Stimulated activated CD4-positive, alpha-beta T cell treated with anti-CD3 and anti-CD28 coated beads, Interleukin-1b, Interleukin-23, amount 100 ng/mL, for 1 hour (primary cell): ENCODE measurements around the gene DNAJC9.

ENCODE experiments used
- DNase-seq, 2 donors: peaks; one replicate each; pipeline ENCODE4 v3.0.0-alpha.2; 2020; ENCODE audit warnings: low read depth in 2 of 2

The DNAJC9 gene

DNA sequence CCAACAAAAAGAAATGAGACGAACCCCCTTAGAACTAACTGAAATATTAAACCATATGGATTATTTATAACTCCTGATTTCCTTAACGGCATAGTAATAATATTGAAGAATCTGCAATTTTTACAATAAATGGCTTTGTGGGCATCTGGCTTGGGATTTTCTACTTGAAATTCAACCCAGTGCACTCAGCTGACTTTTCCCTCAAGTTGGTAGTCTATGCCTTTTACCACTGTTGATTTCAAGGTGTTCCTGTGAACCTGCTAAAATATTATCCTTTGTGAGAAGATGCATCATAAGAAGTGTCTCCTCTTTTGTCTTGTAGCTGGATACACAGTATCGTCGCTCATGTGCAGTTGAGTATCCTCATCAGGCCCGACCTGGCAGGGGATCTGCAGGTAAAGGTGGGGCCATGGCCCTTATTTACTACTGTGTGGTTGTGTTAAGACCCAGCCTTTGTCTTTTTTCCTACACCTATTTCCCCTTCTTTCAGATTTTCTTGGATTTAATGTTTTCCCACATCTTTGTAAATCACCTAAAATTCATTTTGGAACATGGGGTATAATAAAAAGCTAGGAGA, 8.0 kb downstream of the DNAJC9 start:
- DNase-seq = no peak

DNA sequence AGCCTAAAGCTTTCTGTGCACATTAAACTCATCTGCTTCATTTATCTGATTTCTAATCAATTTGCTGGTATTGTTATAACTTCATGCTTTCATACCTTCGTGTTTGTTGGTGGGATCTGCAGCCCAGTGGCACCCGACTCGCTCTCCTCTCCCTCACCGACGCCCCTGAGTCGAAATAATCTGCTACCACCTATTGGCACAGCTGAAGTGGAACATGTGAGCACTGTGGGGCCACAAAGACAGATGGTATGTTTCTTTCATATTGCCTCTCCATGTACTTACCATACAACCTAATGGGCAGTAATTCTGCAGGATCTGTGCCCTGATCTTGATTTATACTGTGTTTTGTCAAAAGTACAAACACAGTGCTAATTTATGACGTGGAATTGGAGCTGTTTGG, 12.4 kb downstream of the DNAJC9 start:
- no peak for DNase-seq

DNA sequence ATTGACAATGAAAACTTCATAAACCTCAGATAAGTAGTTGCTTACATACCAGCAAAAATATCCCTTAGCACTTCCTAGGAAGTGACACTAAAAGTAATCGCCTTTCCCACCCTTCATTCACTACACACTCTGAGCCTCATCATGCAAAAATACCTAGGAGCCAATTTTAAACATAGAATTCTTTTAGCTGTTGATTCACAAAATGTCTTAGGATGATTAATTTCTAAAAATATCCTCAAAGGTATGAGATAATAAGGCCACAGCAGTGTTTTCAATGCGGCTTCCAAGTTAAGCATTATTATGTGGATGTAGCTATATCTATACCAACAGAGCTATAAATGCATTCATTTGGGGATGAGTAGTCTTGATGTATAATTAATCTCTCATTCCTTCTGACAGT, 13.2 kb downstream of the DNAJC9 start:
- no peak for DNase-seq

DNA sequence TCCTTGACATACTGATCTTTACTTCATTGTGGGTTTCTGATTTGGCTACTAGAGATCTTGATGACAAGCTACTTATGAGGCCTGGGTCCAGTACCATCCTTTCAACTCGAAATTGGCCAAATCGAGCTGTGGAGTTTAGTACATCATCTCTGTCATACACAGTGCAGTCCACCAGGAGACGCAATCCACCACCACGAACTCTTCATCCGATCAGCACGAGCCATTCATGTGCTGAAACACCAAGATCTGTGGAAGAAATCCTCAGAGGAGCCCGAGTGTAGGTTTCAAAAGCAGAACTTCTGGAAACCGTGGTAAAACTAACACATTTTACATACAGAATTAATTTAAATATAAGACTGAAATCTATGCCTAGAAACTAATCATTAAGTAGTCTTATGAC, 14.2 kb downstream of the DNAJC9 start:
- no peak for DNase-seq

DNA sequence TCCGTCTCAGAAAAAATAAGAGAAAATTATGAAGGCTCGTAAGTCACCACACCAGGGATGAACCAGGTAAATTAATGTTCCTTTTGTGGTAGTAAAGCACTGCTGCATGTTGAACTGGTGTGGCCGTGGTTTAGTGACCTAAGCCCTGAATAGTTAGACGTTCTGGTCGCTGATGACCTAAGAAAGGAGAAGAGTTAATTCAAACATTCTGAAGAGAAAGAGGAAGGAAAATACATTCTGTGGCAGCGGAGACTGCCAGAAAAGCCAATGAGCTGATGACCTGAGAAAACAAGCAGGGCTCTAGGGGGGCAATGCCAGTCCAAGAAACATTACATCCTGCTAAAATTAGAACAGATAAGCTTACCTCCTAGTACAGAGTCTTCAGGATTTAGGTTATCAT, 17.5 kb downstream of the DNAJC9 start:
- no peak for DNase-seq

DNA sequence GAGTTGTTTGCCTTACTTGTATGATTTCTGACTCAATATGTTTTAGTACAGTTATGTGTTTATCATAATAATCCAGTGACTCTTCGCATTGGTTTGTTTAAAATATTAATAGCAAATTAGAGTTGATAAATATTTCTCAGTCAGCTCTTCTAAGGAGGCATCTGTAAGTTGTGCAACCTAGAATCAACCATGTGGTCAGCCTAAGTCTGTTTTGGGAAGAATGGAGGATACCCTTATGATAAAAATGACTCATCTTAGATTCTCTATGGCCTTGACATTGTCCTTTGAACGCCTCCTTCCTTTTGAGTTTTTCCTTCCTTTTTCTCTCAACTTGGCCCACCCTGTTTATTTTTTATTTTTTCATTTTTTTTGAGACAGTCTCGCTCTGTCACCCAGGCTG, 18.8 kb downstream of the DNAJC9 start:
- no peak for DNase-seq

DNA sequence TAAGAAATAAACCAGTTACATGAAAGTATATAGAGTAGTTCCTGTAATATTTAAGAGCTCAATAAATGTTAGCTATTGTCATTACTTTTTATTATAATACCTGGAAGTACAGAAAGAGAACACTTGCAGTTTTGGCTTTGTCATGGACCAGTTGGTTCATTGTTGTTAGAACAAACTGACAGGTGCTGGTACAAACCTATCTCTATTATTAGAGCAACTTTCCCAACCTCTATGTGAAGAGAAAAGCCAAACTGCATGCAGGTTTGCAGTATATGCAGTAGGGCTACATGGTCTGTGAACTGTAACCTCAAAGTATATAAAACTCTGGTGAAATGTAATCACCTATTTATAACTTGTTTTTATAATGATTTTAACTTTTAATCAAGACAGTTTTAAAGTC, 20.4 kb downstream of the DNAJC9 start:
- no peak for DNase-seq

DNA sequence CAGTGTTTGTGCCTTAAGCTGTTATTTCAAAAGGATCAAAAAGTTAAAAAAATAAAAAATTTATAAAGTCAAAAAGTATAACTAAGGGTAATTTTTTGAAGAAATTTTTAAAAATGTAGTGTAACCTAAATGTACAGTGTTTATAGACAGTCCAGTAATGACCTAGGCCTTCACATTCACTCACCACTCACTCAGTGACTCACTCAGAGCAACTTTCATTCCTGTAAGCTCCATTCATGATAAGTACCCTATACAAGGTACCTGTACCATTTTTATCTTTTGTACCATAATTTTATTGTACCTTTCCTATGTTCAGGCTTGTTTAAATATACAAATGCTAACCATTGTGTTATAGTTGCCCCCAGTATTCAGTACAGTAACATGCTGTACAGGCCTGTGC, 21.5 kb downstream of the DNAJC9 start:
- DNase-seq = no peak

DNA sequence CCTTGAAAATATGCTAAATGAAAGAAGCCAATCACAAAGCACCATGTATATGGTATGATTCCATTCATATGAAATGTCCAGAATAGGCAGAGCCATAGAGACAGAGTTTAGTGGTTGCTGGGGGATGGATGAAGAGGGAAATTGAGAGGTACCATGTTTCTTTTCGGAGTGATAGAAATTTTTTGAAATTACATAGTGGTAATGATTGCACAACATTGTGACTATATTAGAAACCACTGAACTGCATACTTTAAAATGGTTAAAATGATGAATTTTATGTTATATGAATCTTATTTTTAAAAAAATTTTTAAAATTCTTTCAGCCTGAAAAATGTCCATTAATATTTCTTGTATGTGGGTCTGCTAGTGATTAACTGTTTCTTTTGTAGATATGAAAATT, 26.1 kb downstream of the DNAJC9 start:
- no peak for DNase-seq

DNA sequence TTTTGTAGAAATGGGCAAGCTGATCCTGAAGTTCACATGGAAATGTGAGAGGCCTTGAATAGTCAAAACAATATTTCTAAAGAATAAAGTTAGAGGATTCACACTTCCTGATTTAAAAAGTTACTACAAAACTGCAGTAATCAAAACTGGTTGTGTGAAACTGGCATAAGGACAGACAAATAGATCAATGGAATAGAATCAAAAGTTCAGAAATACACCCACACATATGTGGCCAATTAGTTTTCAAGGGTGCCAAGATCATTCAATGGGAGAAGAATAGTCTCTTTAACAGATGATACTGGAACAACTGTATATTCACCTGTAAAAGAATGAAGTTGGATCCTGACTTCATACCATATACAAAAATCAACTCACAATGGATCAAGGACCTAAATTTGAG, 27.7 kb downstream of the DNAJC9 start:
- no peak for DNase-seq

DNA sequence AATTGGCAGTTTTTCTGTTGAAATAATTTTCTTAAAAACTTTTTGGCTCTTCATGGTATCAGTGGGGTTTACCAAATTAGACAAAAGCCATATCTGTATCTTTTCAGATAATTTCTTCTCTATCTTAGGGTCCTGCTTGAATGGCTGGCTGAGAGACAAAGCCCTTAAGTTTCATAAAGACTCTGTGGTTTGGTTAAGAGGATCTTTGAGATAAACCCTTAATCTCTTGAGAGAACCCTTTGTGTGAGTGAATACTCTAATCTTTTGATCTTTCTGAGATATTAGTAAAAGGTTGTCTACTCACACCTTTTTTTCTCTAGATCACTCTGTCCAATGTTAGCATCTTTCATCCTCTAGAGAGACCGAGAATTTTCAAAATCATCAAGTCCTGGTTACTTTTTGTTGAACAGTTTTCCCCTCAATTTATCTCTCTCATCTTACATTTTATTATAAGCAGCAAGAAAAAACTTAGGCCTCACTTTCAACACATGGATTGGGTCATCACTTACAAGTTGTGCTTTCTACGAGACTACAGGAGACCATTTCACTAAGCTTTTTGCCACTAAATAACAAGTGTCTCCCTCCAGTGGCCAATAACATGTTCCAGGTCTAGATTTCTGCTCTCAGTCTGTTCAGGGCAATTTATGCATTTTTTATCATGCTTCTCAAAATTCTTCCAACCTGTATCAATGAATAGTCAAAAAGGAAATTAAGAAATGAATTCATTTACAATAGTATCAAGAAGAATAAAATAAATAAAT, 28.4 kb downstream of the DNAJC9 start:
- no peak for DNase-seq

DNA sequence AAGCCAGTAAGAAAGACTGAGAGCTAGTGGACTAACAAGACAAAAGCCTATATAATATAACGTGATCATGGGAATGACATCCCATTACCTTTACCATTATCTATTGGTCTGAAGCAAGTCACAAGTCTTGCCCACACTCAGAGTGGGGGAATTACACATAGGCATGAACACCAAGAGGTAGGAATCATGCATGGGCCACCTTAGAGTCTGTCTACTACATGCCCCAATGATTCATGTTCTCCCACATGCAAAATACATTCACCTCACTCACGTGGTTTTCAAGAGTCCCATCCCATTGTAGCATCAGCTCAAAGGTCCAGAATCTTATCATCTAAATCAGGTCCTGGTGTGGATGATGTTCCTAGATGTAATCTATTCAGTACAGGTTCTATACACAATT, 29.4 kb downstream of the DNAJC9 start:
- DNase-seq = no peak

DNA sequence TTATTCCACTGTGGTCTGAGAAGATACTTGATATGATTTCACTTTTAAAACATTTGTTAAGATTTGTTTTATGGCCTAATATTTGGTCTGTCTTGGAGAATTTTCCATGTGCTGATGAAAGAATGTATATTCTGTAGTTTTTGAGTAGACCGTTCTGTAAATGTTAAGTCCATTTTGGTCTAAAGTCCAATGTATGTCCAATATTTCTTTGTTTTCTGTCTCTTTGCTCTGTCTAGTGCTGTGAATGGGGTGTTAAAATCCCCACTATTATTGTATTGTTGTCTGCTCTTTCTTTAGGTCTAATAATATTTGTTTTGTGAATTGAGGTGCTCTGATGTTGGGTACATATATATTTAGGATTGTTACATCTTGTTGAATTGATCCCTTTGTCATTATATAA, 31.3 kb downstream of the DNAJC9 start:
- no peak for DNase-seq

DNA sequence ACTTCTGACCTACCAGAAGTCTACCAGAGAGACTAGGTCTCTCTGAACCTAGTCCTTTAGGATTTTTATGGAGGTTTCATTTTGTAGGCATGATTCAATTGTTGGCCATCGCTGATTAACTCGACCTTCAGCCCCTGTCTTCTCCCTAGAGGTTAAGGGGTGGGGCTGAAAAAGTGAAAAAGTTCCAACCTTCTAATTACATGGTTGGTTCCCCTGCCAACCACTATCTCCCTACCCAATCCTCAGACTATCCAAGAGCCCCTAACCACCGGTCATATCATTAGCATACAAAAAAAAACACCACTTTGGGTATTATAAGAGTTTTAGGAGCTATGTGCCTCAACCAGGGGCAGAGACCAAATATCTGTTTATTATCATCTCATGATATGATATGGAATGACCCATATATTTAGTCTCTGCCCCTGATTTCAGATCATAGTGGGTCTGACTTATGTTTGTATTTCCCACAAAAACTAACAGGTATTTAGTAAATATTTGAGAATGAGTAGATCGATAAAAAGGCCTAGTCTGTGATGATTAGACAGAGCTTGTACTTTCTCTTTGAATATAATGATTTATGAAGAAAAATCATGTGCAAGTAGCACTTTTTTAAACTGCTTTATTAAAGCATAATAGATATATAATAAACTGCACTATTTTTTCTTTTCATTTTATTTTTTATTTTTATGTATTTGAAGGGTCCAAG, 35.8 kb downstream of the DNAJC9 start:
- DNase-seq = no peak

DNA sequence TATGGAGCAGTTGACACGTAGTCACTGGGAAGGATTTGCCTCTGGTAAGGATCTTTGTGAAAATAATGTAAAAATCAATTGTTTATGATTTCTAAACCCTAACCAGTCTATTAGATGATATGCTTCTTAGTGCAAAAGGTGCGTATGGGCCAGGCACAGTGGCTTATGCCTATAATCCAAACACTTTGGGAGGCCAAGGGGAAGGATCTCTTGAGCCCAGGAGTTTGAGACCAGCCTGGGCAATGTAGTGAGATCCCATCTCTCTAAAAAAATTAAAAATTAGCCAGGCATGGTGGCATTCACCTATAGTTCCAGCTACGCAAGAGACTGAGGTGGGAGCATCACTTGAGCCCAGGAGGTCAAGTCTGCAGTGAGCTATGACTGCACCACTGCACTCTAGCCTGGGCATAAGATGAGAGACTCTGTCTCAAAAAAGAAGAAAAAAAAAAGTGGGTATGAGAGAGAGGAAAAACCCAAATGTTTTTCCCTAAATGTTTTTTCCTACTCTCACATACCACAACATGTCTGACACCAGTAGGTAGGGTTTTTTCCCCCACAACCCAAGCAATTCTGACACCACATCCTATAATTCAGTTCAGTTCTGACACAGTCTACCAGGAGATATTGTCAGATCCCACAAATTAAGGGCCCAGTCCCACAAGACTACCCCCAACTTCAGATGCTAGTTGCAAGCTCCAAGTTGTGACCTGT, 36.5 kb downstream of the DNAJC9 start:
- DNase-seq = no peak

DNA sequence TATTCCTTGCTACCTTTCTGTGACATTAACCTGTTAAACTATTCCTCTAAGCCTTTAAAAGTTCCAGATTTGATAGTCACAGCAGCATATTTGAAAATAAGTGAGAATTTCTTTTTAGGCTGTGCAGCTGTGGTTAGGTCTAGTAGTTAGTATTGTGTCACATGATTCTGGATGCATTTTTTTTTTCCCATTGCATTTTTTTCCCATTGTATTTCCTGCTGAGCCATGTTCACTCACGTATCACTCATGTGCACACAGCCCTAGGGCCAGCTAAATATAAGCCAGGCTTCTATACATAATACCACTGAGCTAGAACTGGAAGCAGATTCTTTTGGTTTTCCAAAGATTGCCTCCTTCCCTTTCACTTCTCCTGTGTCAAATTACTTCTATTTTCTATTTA, 37.4 kb downstream of the DNAJC9 start:
- DNase-seq = no peak

DNA sequence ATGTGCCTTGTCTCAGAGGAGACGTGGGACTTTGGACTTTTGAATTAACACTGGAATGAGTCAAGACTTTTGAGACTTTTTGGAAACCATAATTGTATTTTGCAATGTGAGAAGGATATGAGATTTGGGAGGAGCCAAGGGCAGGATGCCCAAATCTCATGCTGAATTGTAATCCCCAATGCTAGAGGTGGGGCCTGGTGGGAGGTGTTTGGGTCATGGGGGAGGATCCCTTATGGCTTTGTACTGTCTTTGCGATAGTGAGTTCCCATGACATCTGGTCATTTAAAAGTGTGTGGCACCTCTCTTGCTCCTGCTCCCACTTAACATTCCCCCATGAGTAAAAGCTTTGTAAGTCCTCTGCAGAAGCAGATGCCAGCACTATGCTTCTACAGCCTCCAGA, 39.2 kb downstream of the DNAJC9 start:
- no peak for DNase-seq

DNA sequence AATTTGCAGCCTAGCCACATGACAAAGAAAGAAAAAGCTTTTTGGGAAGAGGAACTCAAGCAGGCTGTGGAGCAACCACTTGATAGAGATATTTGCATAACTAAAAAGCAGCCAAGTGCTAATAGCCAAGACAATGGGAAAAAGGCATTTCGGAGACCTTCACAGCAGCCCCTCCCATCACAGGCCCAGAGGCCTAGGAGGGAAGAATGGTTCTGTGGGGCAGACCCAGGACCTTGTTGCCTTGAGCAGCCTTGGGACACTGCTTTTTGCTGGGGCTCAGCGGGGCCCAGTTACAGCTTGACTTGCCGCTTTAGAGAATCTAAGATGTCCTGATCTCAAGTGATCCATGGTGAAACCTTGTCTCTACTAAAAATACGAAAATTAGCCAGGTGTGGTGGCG, 40.7 kb downstream of the DNAJC9 start:
- no peak for DNase-seq

DNA sequence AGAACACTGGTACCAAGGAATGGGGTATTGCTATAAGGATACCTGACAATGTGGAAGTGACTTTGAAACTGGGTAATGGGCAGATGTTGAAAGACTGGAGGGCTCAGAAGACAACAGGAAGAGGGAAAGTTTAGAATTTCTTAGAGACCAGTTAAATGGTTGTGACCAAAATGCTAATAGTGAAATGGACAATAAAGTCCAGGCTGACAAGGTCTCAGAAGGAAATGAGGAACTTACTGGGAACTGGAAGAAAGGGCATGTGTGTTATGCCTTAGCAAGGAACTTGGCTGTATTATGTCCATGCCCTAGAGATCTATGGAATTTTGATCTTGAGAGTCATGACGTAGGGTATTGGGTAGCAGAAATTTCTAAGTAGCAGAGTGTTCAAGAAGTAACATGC, 41.2 kb downstream of the DNAJC9 start:
- DNase-seq = no peak

DNA sequence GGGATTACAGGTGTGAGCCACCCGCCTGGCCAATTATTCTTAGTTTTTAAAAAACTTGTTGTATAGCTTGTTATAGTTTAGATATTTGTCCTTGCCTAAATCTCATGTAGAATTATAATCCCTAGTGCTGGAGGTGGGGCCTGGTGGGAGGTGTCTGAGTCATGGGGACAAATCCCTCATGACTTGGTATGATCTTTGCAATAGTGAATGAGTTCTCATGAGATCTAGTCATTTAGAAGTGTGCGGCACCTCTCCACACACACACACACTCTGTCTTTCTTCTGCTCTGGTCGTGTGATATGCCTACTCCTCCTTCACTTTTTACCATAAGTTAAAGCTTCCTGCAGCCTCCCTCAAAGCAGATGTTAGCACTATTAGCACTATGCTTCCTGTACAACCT, 42.0 kb downstream of the DNAJC9 start:
- no peak for DNase-seq
